ENCODE measurements around the gene TYSND1.

TYSND1 gene

GRCh38 chr10:70190102-70190501, 43.6 kb upstream of the TYSND1 start:
- Histone ChIP-seq H3K9me3 (ENCODE audit: control insufficient read depth, insufficient read depth, low read length) (no peaks in the 10 kb centered on the region), H3K4me3 (ENCODE audit: low read length) (no peak overlapping the region), H3K27ac (ENCODE audit: low read depth, low read length) (no peak overlapping the region), H3K4me2 (ENCODE audit: low read length) (no peak overlapping the region), H3K79me2 (ENCODE audit: control insufficient read depth, low read length) (no peaks in the 10 kb centered on the region), H3K36me3 (ENCODE audit: control insufficient read depth, low read length) (no peaks in the 10 kb centered on the region), H3K9me2 (replicated peaks; ENCODE audit: control insufficient read depth, low read length) (no peaks in the 10 kb centered on the region), H3K27me3 (ENCODE audit: control insufficient read depth, low read length) (peaks cover 6% of the 10 kb centered on the region; the same call in 1 of the 2 replicates), H3K4me1 (ENCODE audit: control insufficient read depth, low read length) (peaks cover 11% of the 10 kb centered on the region), H4K20me1 (ENCODE audit: control insufficient read depth, insufficient read depth, low read depth, low read length) (no peaks in the 10 kb centered on the region), H3F3A (ENCODE audit: control insufficient read depth, insufficient read depth) (peaks cover 17% of the 10 kb centered on the region; the same call in 1 of the 2 replicates)
- TF ChIP-seq EZH2phosphoT487 (IDR thresholded peaks at IDR 0.05; ENCODE audit: borderline replicate concordance, low read length) (no peak), CTCF (IDR thresholded peaks at IDR 0.05; ENCODE audit: low read depth, low read length, poor library complexity, severe bottlenecking) (no peak)

DNA sequence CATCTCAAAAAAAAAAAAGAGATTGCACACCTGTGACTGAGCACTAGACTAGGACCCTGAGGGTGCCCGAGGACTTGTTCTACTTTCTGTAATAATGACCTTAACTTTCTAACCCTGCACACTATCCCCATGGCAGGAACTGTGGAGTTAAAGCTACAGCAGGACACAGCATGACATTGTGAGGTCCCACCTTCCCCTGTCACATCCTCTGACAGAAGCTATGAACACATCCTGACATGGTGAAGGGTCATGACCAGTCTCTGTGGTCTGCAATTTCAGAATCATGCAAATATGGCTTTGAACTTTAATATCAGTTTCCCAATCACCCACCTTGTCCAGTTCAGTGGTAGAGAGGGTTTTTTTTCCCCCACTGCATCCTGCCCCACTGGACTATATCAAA, 42.3 kb upstream of the TYSND1 start:
- Histone ChIP-seq H3K4me2 (ENCODE audit: low read length) (no peak overlapping the region), H3K27ac (ENCODE audit: low read depth, low read length) (no peak overlapping the region), H3K9me2 (replicated peaks; ENCODE audit: control insufficient read depth, low read length) (no peaks in the 10 kb centered on the region), H3K9me3 (ENCODE audit: control insufficient read depth, insufficient read depth, low read length) (no peaks in the 10 kb centered on the region), H3K27me3 (ENCODE audit: control insufficient read depth, low read length) (peaks cover 6% of the 10 kb centered on the region; the same call in 1 of the 2 replicates), H3K79me2 (ENCODE audit: control insufficient read depth, low read length) (no peaks in the 10 kb centered on the region), H3K4me3 (ENCODE audit: low read length) (no peak overlapping the region), H3F3A (ENCODE audit: control insufficient read depth, insufficient read depth) (peaks cover 13% of the 10 kb centered on the region; the same call in 1 of the 2 replicates), H4K20me1 (ENCODE audit: control insufficient read depth, insufficient read depth, low read depth, low read length) (no peaks in the 10 kb centered on the region), H3K4me1 (ENCODE audit: control insufficient read depth, low read length) (peaks cover 11% of the 10 kb centered on the region), H3K36me3 (ENCODE audit: control insufficient read depth, low read length) (no peaks in the 10 kb centered on the region)
- TF ChIP-seq CTCF (IDR thresholded peaks at IDR 0.05; ENCODE audit: low read depth, low read length, poor library complexity, severe bottlenecking) = no peak
- TF ChIP-seq EZH2phosphoT487 (IDR thresholded peaks at IDR 0.05; ENCODE audit: borderline replicate concordance, low read length) = no peak

GRCh38 chr10:70186571-70186970, 40.1 kb upstream of the TYSND1 start:
- Histone ChIP-seq H3K9me3 (ENCODE audit: control insufficient read depth, insufficient read depth, low read length) (no peaks in the 10 kb centered on the region), H3K4me2 (ENCODE audit: low read length) (no peak overlapping the region), H3K4me3 (ENCODE audit: low read length) (no peak overlapping the region), H3K79me2 (ENCODE audit: control insufficient read depth, low read length) (no peaks in the 10 kb centered on the region), H3K27ac (ENCODE audit: low read depth, low read length) (no peak overlapping the region), H3K27me3 (ENCODE audit: control insufficient read depth, low read length) (peaks cover 6% of the 10 kb centered on the region; the same call in 1 of the 2 replicates), H3F3A (ENCODE audit: control insufficient read depth, insufficient read depth) (no peaks in the 10 kb centered on the region), H3K9me2 (replicated peaks; ENCODE audit: control insufficient read depth, low read length) (no peaks in the 10 kb centered on the region), H3K36me3 (ENCODE audit: control insufficient read depth, low read length) (no peaks in the 10 kb centered on the region), H3K4me1 (ENCODE audit: control insufficient read depth, low read length) (peaks cover 7% of the 10 kb centered on the region), H4K20me1 (ENCODE audit: control insufficient read depth, insufficient read depth, low read depth, low read length) (no peaks in the 10 kb centered on the region)
- TF ChIP-seq CTCF (IDR thresholded peaks at IDR 0.05; ENCODE audit: low read depth, low read length, poor library complexity, severe bottlenecking) (no peak), EZH2phosphoT487 (IDR thresholded peaks at IDR 0.05; ENCODE audit: borderline replicate concordance, low read length) (no peak)

All from DOHH2 (cell line).